Body of pancreas (tissue), 4 donors: ENCODE measurements around the gene GNLY. TPM values are rescaled to one million over a fixed set of nuclear protein-coding genes. Genes with fewer than 3 reads are reported as not detected.
A peak's percentile ranks its signal among the peaks of the same experiment; 100 is the strongest.

Experiments
- ATAC-seq: fragments of 150-250 bp; one replicate; pipeline ENCODE4 v1.9.1; 2016
- DNase-seq, 4 donors: peaks; one replicate each; pipeline ENCODE4 v3.0.0-alpha.2; 2019
- H3K27ac ChIP-seq, 4 donors: fragments of 200-600 bp; sonication (generic); 1 replicate in 3 of 4; 2 replicates in 1 of 4; pipeline versions ENCODE4 v1.5.1 to v1.6.1; 2016 to 2019; ENCODE audit warnings: mild to moderate bottlenecking in 1 of 4, mixed read lengths in 1 of 4, moderate library complexity in 1 of 4
- H3K27me3 ChIP-seq, 2 donors: fragments of 200-600 bp; sonication (generic); one replicate each; pipeline ENCODE4 v1.6.0; 2016; ENCODE audit warnings: mild to moderate bottlenecking in 1 of 2
- H3K36me3 ChIP-seq, 2 donors: fragments of 200-600 bp; sonication (generic); replicated peaks in 1 of 2; 2 replicates each; pipeline ENCODE4 v1.5.1; 2016; ENCODE audit warnings: low read depth in 2 of 2; ENCODE audit not compliant: insufficient read depth in 1 of 2
- H3K4me1 ChIP-seq: fragments of 200-600 bp; sonication (generic); one replicate; pipeline ENCODE4 v1.6.0; 2016
- H3K4me3 ChIP-seq, 2 donors: fragments of 200-600 bp; sonication (generic); 1 replicate in 1 of 2; 2 replicates in 1 of 2; pipeline ENCODE4 v1.5.1; 2016 to 2019
- H3K9me3 ChIP-seq, 3 donors: fragments of 200-600 bp; sonication (generic); 1 replicate in 2 of 3; 2 replicates in 1 of 3; pipeline ENCODE4 v1.5.1; 2016
- POLR2A ChIP-seq, 3 donors: fragments of 450-650 bp; IDR thresholded peaks; one replicate each; pipeline ENCODE4 v1.6.1; 2016; ENCODE audit warnings: antibody characterized with exemption in 3 of 3, mild to moderate bottlenecking in 2 of 3
- WGBS, 2 donors: methylation state at CpG; one replicate each; pipeline ENCODE4 v1.1.5; 2017; 5-methylcytosine and 5-hydroxymethylcytosine counted together
- intact Hi-C: fragments of 100-400 bp; cut with DNase I; formaldehyde crosslinking; loops from one replicate; pipeline ENCODE4 v1.15.1; 2023
- total RNA-seq, 2 donors: library from RNA; depleted of rRNA; stranded (reverse); fragments of >200 nt; gene quantifications; one replicate each; pipeline ENCODE4 v1.1.0, GENCODE V29; 2016
- TF ChIP-seq, protein P1 (sequence below), 7 experiments: fragments of 450-650 bp in 4 of 7; fragments of 200-600 bp in 3 of 7; sonication (generic) in 3 of 7; IDR thresholded peaks; one replicate each; pipeline ENCODE4 v1.5.1; 2016 to 2019; ENCODE audit warnings: antibody characterized with exemption in 7 of 7

The GNLY gene
- total RNA-seq, 2 donors from 2014 or later, result 5.6 TPM; not detected in 1

GRCh38 chr2:85710687-85711577 is 16.8 kb downstream of the GNLY start:
- peak overlapping the region; percentile 3 to 69 (median 27) for H3K27ac ChIP-seq
- peak; percentile 28 for ATAC-seq
- TF ChIP-seq, protein P1, sequence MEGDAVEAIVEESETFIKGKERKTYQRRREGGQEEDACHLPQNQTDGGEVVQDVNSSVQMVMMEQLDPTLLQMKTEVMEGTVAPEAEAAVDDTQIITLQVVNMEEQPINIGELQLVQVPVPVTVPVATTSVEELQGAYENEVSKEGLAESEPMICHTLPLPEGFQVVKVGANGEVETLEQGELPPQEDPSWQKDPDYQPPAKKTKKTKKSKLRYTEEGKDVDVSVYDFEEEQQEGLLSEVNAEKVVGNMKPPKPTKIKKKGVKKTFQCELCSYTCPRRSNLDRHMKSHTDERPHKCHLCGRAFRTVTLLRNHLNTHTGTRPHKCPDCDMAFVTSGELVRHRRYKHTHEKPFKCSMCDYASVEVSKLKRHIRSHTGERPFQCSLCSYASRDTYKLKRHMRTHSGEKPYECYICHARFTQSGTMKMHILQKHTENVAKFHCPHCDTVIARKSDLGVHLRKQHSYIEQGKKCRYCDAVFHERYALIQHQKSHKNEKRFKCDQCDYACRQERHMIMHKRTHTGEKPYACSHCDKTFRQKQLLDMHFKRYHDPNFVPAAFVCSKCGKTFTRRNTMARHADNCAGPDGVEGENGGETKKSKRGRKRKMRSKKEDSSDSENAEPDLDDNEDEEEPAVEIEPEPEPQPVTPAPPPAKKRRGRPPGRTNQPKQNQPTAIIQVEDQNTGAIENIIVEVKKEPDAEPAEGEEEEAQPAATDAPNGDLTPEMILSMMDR (IDR thresholded peaks at IDR 0.05), result no peak
- TF ChIP-seq POLR2A (IDR thresholded peaks at IDR 0.05), result peak in 1 of 3 donors; percentile 8
- WGBS, 2 donors, result 68 to 74% methylated on average over 18 to 19 of the region's 19 CpGs
- H3K4me3 ChIP-seq, result no peak overlapping the region
- DNase-seq, result no peak
- H3K27me3 ChIP-seq, result no peaks in the 10 kb centered on the region
- H3K36me3 ChIP-seq, result no peaks in the 10 kb centered on the region
- H3K4me1 ChIP-seq, result peaks cover 22% of the 10 kb centered on the region
- H3K9me3 ChIP-seq, result no peaks in the 10 kb centered on the region
- intact Hi-C loops, result no loop called here

GRCh38 chr2:85711578-85712060 is 17.5 kb downstream of the GNLY start:
- intact Hi-C loops, result no loop called here
- Histone ChIP-seq H3K4me1 (peaks cover 19% of the 10 kb centered on the region), H3K4me3 (no peak overlapping the region), H3K27me3 (no peaks in the 10 kb centered on the region), H3K9me3 (no peaks in the 10 kb centered on the region), H3K27ac (peak overlapping the region; percentile 3 to 69 (median 24)), H3K36me3 (no peaks in the 10 kb centered on the region)
- no peak for TF ChIP-seq POLR2A (IDR thresholded peaks at IDR 0.05)
- TF ChIP-seq, protein P1 (IDR thresholded peaks at IDR 0.05), result no peak
- DNase-seq, result no peak
- WGBS, 2 donors, result 92 to 95% methylated on average over 4 to 8 of the region's 8 CpGs
- no peak for ATAC-seq

DNA sequence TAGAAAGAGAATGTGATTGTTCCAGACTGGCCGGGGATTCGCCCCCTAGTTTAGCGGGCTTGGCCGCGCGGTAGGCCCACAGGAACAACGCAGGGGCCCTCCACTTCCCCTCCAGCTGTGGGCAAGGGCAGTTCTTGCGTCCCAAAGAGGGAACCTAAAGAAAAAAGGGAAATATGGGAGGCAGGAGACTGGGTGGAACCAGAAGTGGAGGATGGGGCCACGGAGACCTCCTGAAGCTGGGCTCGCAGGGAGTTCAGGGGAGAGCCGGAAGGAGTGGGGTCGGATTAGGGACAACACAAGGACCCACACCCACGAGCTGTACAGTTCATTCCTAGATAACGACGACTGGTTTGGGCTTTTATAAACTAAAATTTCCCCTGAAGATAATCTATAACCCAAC is 18.2 kb downstream of the GNLY start:
- ATAC-seq, result no peak
- peaks cover 13% of the 10 kb centered on the region for H3K4me1 ChIP-seq

DNA sequence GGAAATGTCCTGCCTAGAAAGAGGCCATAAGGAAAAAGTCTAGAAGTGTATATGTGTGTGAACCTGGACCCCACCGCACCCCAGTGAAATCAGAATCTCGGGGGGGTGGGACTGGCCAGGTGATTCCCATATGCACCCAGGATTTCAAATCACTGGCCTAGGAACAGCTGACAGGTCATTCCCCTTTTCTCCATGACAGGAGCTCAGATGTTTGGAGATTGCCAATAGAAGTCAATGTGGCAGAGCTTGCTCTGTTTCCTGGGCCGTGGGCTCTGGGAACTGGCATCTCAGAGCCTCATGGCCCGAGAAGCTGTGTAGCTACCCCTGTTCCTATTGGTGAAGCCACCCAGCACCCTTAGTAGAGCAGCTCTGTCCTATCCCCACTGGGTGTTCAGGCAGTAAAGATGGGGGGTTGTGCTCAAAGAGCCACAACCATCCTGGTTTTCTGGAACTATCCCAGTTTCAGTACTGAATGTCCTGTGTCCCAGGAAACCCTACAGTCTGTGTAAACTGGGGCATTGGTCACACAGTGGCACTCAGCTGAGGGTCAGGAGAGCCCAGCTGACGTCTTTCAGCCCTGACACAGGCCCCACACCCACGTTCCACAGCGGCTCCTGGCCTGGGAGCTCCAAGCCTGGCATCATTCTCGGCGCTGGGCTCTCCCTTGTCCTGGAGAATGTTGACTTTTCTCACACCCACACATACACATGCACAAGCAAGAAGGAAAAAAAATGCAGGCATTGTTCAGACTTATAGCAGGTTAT is 18.9 kb downstream of the GNLY start:
- DNase-seq (peak; percentile 32 to 83 (median 67)), ATAC-seq (peak; percentile 41)
- WGBS, 2 donors, result 52 to 57% methylated on average over 9 of the region's 9 CpGs
- no peaks in the 10 kb centered on the region for H3K36me3 ChIP-seq
- peaks cover 9% of the 10 kb centered on the region for H3K4me1 ChIP-seq
- TF ChIP-seq, protein P1 (IDR thresholded peaks at IDR 0.05), result no peak
- TF ChIP-seq POLR2A (IDR thresholded peaks at IDR 0.05), result no peak
- intact Hi-C loops, result no loop called here
- no peak overlapping the region for H3K4me3 ChIP-seq
- H3K27me3 ChIP-seq, result no peaks in the 10 kb centered on the region
- H3K9me3 ChIP-seq, result no peaks in the 10 kb centered on the region
- peak overlapping the region; percentile 32 to 69 (median 38) for H3K27ac ChIP-seq

More for the DNA sequence above, 18.2 kb downstream of the GNLY start:
- DNase-seq, result no peak
- Histone ChIP-seq H3K9me3 (no peaks in the 10 kb centered on the region), H3K27ac (peak overlapping the region in 2 of 4 donors; percentile 40 to 69), H3K36me3 (no peaks in the 10 kb centered on the region), H3K27me3 (no peaks in the 10 kb centered on the region), H3K4me3 (no peak overlapping the region)
- TF ChIP-seq POLR2A (IDR thresholded peaks at IDR 0.05), result peak in 1 of 3 donors; percentile 23
- TF ChIP-seq, protein P1 (IDR thresholded peaks at IDR 0.05), result no peak
- intact Hi-C loops, result no loop called here
- 62 to 65% methylated on average over 15 of the region's 15 CpGs for WGBS, 2 donors
